ENCODE data around the gene VTI1B. TPM values are rescaled to one million over a fixed set of nuclear protein-coding genes. Genes with fewer than 3 reads are reported as not detected.
A peak's percentile ranks its signal among the peaks of the same experiment; 100 is the strongest.

The VTI1B gene
- total RNA-seq, 6 experiments from 2014 or later, result 44.2 to 70.1 (median 54.6) TPM

- Histone ChIP-seq H3K27ac (peak within 1 kb of the TSS; percentile 68 to 91 (median 81)), H3K4me1 (peaks cover 0 to 6% (median 0%) of the 10 kb centered on the region in 4 donors), H3K36me3 (peaks cover 0 to 17% (median 11%) of the 10 kb centered on the region in 4 donors), H3K9me3 (no peaks in the 10 kb centered on the region), H3K27me3 (no peaks in the 10 kb centered on the region), H3K4me3 (peak within 1 kb of the TSS; percentile 68 to 80 (median 79))
- DNase-seq (peak; percentile 89 to 91 (median 89)), ATAC-seq (peak; percentile 89 to 93 (median 92))
- WGBS (ENCODE audit: insufficient coverage, low coverage, low lambda C conversion rate, missing lambda C conversion rate), result under 1% methylated on average over 20 of the region's 25 CpGs
- intact Hi-C loops (cut with DNase I), result no loop called here
- TF ChIP-seq POLR2A (IDR thresholded peaks at IDR 0.05) (peak; percentile 79), CTCF (IDR thresholded peaks at IDR 0.05) (no peak)
These were observed 21.0 kb upstream of the VTI1B start, which contains the start of gene RDH11 for GRCh38 chr14:67695394-67695949. TSS of gene RDH11 (minus strand) at chr14:67695764. CDS start at chr14:67695703, 61 bp downstream.

GRCh38 chr14:67694791-67695393 is 20.5 kb upstream of the VTI1B start:
- peaks cover 0 to 23% (median 14%) of the 10 kb centered on the region in 4 donors for H3K36me3 ChIP-seq
- TF ChIP-seq CTCF (IDR thresholded peaks at IDR 0.05) (no peak), POLR2A (IDR thresholded peaks at IDR 0.05) (peak; percentile 58)
- H3K4me1 ChIP-seq, result peaks cover 0 to 6% (median 0%) of the 10 kb centered on the region in 4 donors
- DNase-seq (peak; percentile 89 to 93 (median 92)), ATAC-seq (peak; percentile 90 to 95 (median 90))
- no peaks in the 10 kb centered on the region for H3K27me3 ChIP-seq
- peak overlapping the region; percentile 68 to 80 (median 79) for H3K4me3 ChIP-seq
- peak overlapping the region; percentile 68 to 91 (median 81) for H3K27ac ChIP-seq
- intact Hi-C loops (cut with DNase I), result no loop called here
- no peaks in the 10 kb centered on the region for H3K9me3 ChIP-seq
- WGBS (ENCODE audit: insufficient coverage, low coverage, low lambda C conversion rate, missing lambda C conversion rate), result 0% methylated on average over 21 of the region's 21 CpGs

- no peaks in the 10 kb centered on the region for H3K4me1 ChIP-seq
- DNase-seq (no peak), ATAC-seq (no peak)
- 83% methylated on average over 2 of the region's 4 CpGs for WGBS (ENCODE audit: insufficient coverage, low coverage, low lambda C conversion rate, missing lambda C conversion rate)
- TF ChIP-seq CTCF (IDR thresholded peaks at IDR 0.05) (no peak), POLR2A (IDR thresholded peaks at IDR 0.05) (no peak)
- H3K4me3 ChIP-seq, result no peak overlapping the region
- H3K27ac ChIP-seq, result no peak overlapping the region
- H3K36me3 ChIP-seq, result peaks cover 11 to 55% (median 24%) of the 10 kb centered on the region in 4 donors
- H3K27me3 ChIP-seq, result no peaks in the 10 kb centered on the region
- intact Hi-C loops (cut with DNase I), result no loop called here
- H3K9me3 ChIP-seq, result no peaks in the 10 kb centered on the region
These were observed 15.6 kb upstream of the VTI1B start for GRCh38 chr14:67690011-67690410.

GRCh38 chr14:67683842-67684241 is 9.4 kb upstream of the VTI1B start:
- no peaks in the 10 kb centered on the region for H3K9me3 ChIP-seq
- intact Hi-C loops (cut with DNase I), result no loop called here
- peaks cover under 1 to 42% (median 3%) of the 10 kb centered on the region in 4 donors for H3K36me3 ChIP-seq
- H3K4me3 ChIP-seq, result no peak overlapping the region
- no peak for DNase-seq
- no peaks in the 10 kb centered on the region for H3K27me3 ChIP-seq
- no peak overlapping the region for H3K27ac ChIP-seq
- no peaks in the 10 kb centered on the region for H3K4me1 ChIP-seq
- TF ChIP-seq POLR2A (IDR thresholded peaks at IDR 0.05), result no peak
- no peak for TF ChIP-seq CTCF (IDR thresholded peaks at IDR 0.05)
- ATAC-seq, result peak in 1 of 4 donors; percentile 25
